Gastrocnemius medialis (tissue), 4 donors: Measurements from ENCODE around the gene FOXN1. TPM values are rescaled to one million over a fixed set of nuclear protein-coding genes. Genes with fewer than 3 reads are reported as not detected.

Experiments
- ATAC-seq, 2 donors: fragments of 150-250 bp; one replicate each; pipeline ENCODE4 v1.9.1; 2016
- DNase-seq, 2 donors: peaks; one replicate each; pipeline ENCODE4 v3.0.0-alpha.2; 2019
- H3K27ac ChIP-seq, 4 donors: fragments of 200-600 bp; sonication (generic); 1 replicate in 1 of 4; 2 replicates in 3 of 4; pipeline ENCODE4 v1.5.1; 2016 to 2018; ENCODE audit warnings: mild to moderate bottlenecking in 2 of 4, moderate library complexity in 1 of 4
- H3K27me3 ChIP-seq, 3 donors: fragments of 200-600 bp; sonication (generic) in 2 of 3; 1 replicate in 1 of 3; 2 replicates in 2 of 3; pipeline versions ENCODE4 v1.5.1 to v1.6.0; 2016 to 2019; ENCODE audit warnings: mild to moderate bottlenecking in 1 of 3, moderate library complexity in 1 of 3
- H3K36me3 ChIP-seq, 2 donors: fragments of 200-600 bp; sonication (generic) in 1 of 2; one replicate each; pipeline ENCODE4 v1.5.1; 2017 to 2018
- H3K4me1 ChIP-seq, 2 donors: fragments of 200-600 bp; sonication (generic) in 1 of 2; one replicate each; pipeline ENCODE4 v1.5.1; 2016 to 2017; ENCODE audit warnings: mild to moderate bottlenecking in 2 of 2
- H3K4me3 ChIP-seq, 4 donors: fragments of 200-600 bp; sonication (generic) in 3 of 4; 1 replicate in 1 of 4; 2 replicates in 3 of 4; pipeline ENCODE4 v1.5.1; 2016 to 2019; ENCODE audit warnings: mild to moderate bottlenecking in 2 of 4
- H3K9me3 ChIP-seq, 3 donors: fragments of 200-600 bp; sonication (generic) in 2 of 3; 1 replicate in 1 of 3; 2 replicates in 2 of 3; pipeline ENCODE4 v1.5.1; 2016 to 2019
- POLR2A ChIP-seq, 2 donors: fragments of 450-650 bp; IDR thresholded peaks; one replicate each; pipeline ENCODE4 v1.6.1; 2017; ENCODE audit warnings: antibody characterized with exemption in 2 of 2, mild to moderate bottlenecking in 2 of 2, moderate library complexity in 2 of 2
- in situ Hi-C, 4 donors: fragments of 200-750 bp; cut with MboI; loops; one replicate each; pipeline versions ENCODE4 v1.15.0 to v1.8.0; 2017; ENCODE audit warnings: low sequenced_read_pairs in 4 of 4
- intact Hi-C: fragments of 100-400 bp; cut with DNase I; formaldehyde crosslinking; loops from one replicate; pipeline ENCODE4 v1.15.1; 2023; ENCODE audit warnings: low total_unique reads
- total RNA-seq, 4 donors: library from RNA; depleted of rRNA; stranded (reverse); fragments of >200 nt; gene quantifications; one replicate each; pipeline versions ENCODE4 v1.1.0 to v1.2.3, GENCODE V29; 2016
- TF ChIP-seq, protein P1 (sequence below), 5 experiments: fragments of 450-650 bp in 3 of 5; fragments of 200-600 bp in 2 of 5; sonication (generic) in 2 of 5; IDR thresholded peaks in 4 of 5; conservative IDR thresholded peaks in 1 of 5; 1 replicate in 4 of 5; 2 replicates in 1 of 5; pipeline ENCODE4 v1.5.1; 2016 to 2019; ENCODE audit warnings: antibody characterized with exemption in 5 of 5, mild to moderate bottlenecking in 3 of 5, moderate library complexity in 3 of 5

Gene FOXN1
- total RNA-seq, 4 donors from 2014 or later = not detected

- H3K27me3 ChIP-seq = no peaks in the 10 kb centered on the region
- H3K9me3 ChIP-seq = no peaks in the 10 kb centered on the region
- H3K4me1 ChIP-seq = peaks cover 20 to 25% of the 10 kb centered on the region in 2 donors
- in situ Hi-C loops = loop anchor here in 1 of 4 donors (25.0 kb wide), 1 partner anchor 91 kb away; the partner anchor contains the start of genes SDF2 and SUPT6H
- no peaks in the 10 kb centered on the region for H3K36me3 ChIP-seq
- DNase-seq (peak; percentile 95 to 96), ATAC-seq (peak; percentile 93 to 97)
- peak within 1 kb of the TSS; percentile 84 to 88 (median 87) for H3K27ac ChIP-seq
- TF ChIP-seq POLR2A (IDR thresholded peaks at IDR 0.05) = peak; percentile 81 to 87
- TF ChIP-seq, protein P1, sequence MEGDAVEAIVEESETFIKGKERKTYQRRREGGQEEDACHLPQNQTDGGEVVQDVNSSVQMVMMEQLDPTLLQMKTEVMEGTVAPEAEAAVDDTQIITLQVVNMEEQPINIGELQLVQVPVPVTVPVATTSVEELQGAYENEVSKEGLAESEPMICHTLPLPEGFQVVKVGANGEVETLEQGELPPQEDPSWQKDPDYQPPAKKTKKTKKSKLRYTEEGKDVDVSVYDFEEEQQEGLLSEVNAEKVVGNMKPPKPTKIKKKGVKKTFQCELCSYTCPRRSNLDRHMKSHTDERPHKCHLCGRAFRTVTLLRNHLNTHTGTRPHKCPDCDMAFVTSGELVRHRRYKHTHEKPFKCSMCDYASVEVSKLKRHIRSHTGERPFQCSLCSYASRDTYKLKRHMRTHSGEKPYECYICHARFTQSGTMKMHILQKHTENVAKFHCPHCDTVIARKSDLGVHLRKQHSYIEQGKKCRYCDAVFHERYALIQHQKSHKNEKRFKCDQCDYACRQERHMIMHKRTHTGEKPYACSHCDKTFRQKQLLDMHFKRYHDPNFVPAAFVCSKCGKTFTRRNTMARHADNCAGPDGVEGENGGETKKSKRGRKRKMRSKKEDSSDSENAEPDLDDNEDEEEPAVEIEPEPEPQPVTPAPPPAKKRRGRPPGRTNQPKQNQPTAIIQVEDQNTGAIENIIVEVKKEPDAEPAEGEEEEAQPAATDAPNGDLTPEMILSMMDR (IDR thresholded peaks at IDR 0.05 in 4 of 5, conservative IDR thresholded peaks at IDR 0.05 in 1 of 5) = no peak
- peak within 1 kb of the TSS; percentile 70 to 98 (median 89) for H3K4me3 ChIP-seq
- intact Hi-C loops = loop anchor here (2.0 kb wide), 1 partner anchor 73 kb away; the partner anchor contains the start of gene BLTP2
Observed at GRCh38 chr17:28571361-28572122, 65.4 kb downstream of the FOXN1 start, which contains the start of gene PIGS. TSS of gene PIGS (minus strand) at chr17:28571524. CDS start at chr17:28571496, 28 bp downstream.

DNA sequence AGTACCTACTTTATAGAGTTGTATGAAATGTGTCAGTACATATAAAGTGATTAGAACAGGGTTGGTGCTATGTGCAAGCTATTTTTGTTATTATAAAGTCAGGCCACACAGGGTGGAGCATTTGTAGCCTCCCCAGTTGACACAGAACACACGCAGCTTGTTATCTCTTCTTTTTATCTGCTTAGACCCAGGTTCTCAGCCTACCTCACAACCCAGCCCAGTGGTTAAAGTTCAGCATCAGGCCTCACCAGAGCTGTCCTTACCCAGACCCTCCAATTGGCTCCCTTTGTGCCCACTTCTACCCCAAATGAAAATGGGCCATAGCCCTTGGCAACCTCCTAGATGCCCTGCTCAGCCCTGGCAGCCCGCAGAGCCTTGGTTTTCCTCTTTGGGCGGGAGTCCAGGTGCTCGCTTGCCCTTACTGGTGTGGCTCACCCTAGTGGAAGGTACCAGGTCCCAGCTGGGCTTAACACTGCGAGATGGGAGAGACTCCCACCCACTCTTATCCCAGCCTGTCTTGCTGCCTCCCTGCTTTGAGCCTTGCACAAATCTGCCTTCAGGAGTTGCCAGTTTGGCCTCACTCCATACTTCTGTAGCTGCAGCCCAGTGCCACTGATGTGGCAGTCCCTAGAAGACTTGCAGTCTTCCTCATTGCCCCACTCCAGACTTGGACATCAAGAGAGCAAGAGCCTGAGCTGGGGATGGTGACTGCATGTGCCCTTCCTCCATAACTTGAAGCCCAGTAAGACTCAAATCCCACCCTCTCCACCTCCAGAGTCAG lies 66.3 kb downstream of the FOXN1 start:
- Histone ChIP-seq H3K4me3 (peak overlapping the region; percentile 70 to 98 (median 89)), H3K27me3 (no peaks in the 10 kb centered on the region), H3K9me3 (no peaks in the 10 kb centered on the region), H3K27ac (peak overlapping the region; percentile 84 to 88 (median 87)), H3K36me3 (no peaks in the 10 kb centered on the region), H3K4me1 (peaks cover 25% of the 10 kb centered on the region in 2 donors)
- intact Hi-C loops = no loop called here
- in situ Hi-C loops = loop anchor here in 1 of 4 donors (25.0 kb wide), 1 partner anchor 90 kb away; the partner anchor contains the start of genes SDF2 and SUPT6H
- DNase-seq = no peak
- no peak for TF ChIP-seq POLR2A (IDR thresholded peaks at IDR 0.05)
- TF ChIP-seq, protein P1 (IDR thresholded peaks at IDR 0.05 in 4 of 5, conservative IDR thresholded peaks at IDR 0.05 in 1 of 5) = no peak
- ATAC-seq = no peak

GRCh38 chr17:28573040-28573380 lies 66.9 kb downstream of the FOXN1 start:
- no peaks in the 10 kb centered on the region for H3K9me3 ChIP-seq
- intact Hi-C loops (no loop called here), in situ Hi-C loops (loop anchor here in 1 of 4 donors (25.0 kb wide), 1 partner anchor 89 kb away; the partner anchor contains the start of genes SDF2 and SUPT6H)
- no peaks in the 10 kb centered on the region for H3K36me3 ChIP-seq
- no peak overlapping the region for H3K4me3 ChIP-seq
- no peak overlapping the region for H3K27ac ChIP-seq
- TF ChIP-seq, protein P1 (IDR thresholded peaks at IDR 0.05 in 4 of 5, conservative IDR thresholded peaks at IDR 0.05 in 1 of 5) = no peak
- no peak for TF ChIP-seq POLR2A (IDR thresholded peaks at IDR 0.05)
- H3K27me3 ChIP-seq = no peaks in the 10 kb centered on the region
- no peak for ATAC-seq
- H3K4me1 ChIP-seq = peaks cover 25% of the 10 kb centered on the region in 2 donors
- DNase-seq = no peak

GRCh38 chr17:28573521-28573920 lies 67.4 kb downstream of the FOXN1 start:
- TF ChIP-seq, protein P1 (IDR thresholded peaks at IDR 0.05 in 4 of 5, conservative IDR thresholded peaks at IDR 0.05 in 1 of 5) = no peak
- no peak for TF ChIP-seq POLR2A (IDR thresholded peaks at IDR 0.05)
- in situ Hi-C loops = loop anchor here in 1 of 4 donors (25.0 kb wide), 1 partner anchor 89 kb away; the partner anchor contains the start of genes SDF2 and SUPT6H
- Histone ChIP-seq H3K4me3 (no peak overlapping the region), H3K27ac (no peak overlapping the region), H3K4me1 (peaks cover 25% of the 10 kb centered on the region in 2 donors), H3K36me3 (no peaks in the 10 kb centered on the region), H3K27me3 (no peaks in the 10 kb centered on the region), H3K9me3 (no peaks in the 10 kb centered on the region)
- intact Hi-C loops = no loop called here
- DNase-seq (no peak), ATAC-seq (no peak)
